WTC11 (cell line): ENCODE results near the gene ZFYVE1. TPM values are rescaled to one million over a fixed set of nuclear protein-coding genes. Genes with fewer than 3 reads are reported as not detected.
A peak's percentile ranks its signal among the peaks of the same experiment; 100 is the strongest.
"Not testable (repeated sequence)": the region's sequence is repeated elsewhere in the genome, so short reads cannot be mapped to it uniquely, and the experiment has no call there.

ENCODE experiments used
- ATAC-seq: fragments of 200-7000 bp; cut with Tn5 transposase; 2 replicates; pipeline ENCODE4 v1.10.0; 2021; ENCODE audit warnings: mild to moderate bottlenecking, moderate library complexity
- CTCF ChIA-PET: fragments of 300-600 bp; sonication (Branson Sonifier 250); formaldehyde crosslinking; loops from one replicate; lab custom pipeline; 2021; ENCODE audit warnings: antibody characterized with exemption; lab: Charles Lee
- POLR2A ChIA-PET: fragments of 350-600 bp; sonication (Branson Sonifier 250); formaldehyde crosslinking; loops from one replicate; lab custom pipeline; 2021; ENCODE audit warnings: antibody characterized with exemption; lab: Charles Lee
- DNase-seq: peaks from one replicate; pipeline ENCODE4 v3.0.0; 2021; ENCODE audit warnings: low spot score
- H3K27ac Mint-ChIP-seq: 2 replicates; pipeline ENCODE4 v1.8.0; 2021; ENCODE audit warnings: mixed read lengths
- H3K27me3 Mint-ChIP-seq: 2 replicates; pipeline ENCODE4 v1.8.0; 2021; ENCODE audit warnings: low read depth, mild to moderate bottlenecking, moderate library complexity, mixed read lengths
- H3K36me3 Mint-ChIP-seq: 2 replicates; pipeline ENCODE4 v1.8.0; 2021; ENCODE audit warnings: mixed read lengths
- H3K4me1 Mint-ChIP-seq: 2 replicates; pipeline ENCODE4 v1.8.0; 2022; ENCODE audit warnings: mixed read lengths
- H3K4me3 Mint-ChIP-seq: 2 replicates; pipeline ENCODE4 v1.8.0; 2021; ENCODE audit warnings: mild to moderate bottlenecking, moderate library complexity, mixed read lengths
- H3K9me3 Mint-ChIP-seq: 2 replicates; pipeline ENCODE4 v1.8.0; 2021; ENCODE audit warnings: mixed read lengths
- AR ChIP-seq: fragments of 250-450 bp; sonication (Bioruptor Pico); IDR thresholded peaks from 2 replicates; pipeline ENCODE4 v1.9.0; 2021; ENCODE audit warnings: mild to moderate bottlenecking
- ARID4B ChIP-seq: sonication (generic); formaldehyde crosslinking; IDR thresholded peaks from 2 replicates; pipeline ENCODE4 v1.8.0; 2023; ENCODE audit warnings: missing genetic modification reagents, mild to moderate bottlenecking, borderline replicate concordance
- CDX4 ChIP-seq: fragments of 250-450 bp; sonication (Bioruptor Pico); IDR thresholded peaks from 2 replicates; pipeline ENCODE4 v1.9.0; 2021; ENCODE audit warnings: moderate library complexity, mild to moderate bottlenecking, inconsistent platforms, borderline replicate concordance
- ELF4 ChIP-seq: sonication (generic); formaldehyde crosslinking; IDR thresholded peaks from 2 replicates; pipeline ENCODE4 v1.8.1; 2022; ENCODE audit warnings: low read depth, mild to moderate bottlenecking, moderate library complexity, missing genetic modification reagents
- ESRRA ChIP-seq: sonication (generic); formaldehyde crosslinking; IDR thresholded peaks from 2 replicates; pipeline ENCODE4 v1.8.1; 2022; ENCODE audit warnings: mild to moderate bottlenecking, missing genetic modification reagents, borderline replicate concordance
- MLX ChIP-seq: sonication (generic); formaldehyde crosslinking; IDR thresholded peaks from 2 replicates; pipeline ENCODE4 v1.8.1; 2023; ENCODE audit warnings: mild to moderate bottlenecking, missing genetic modification reagents, moderate library complexity
- MYBL2 ChIP-seq: sonication (generic); formaldehyde crosslinking; IDR thresholded peaks from 2 replicates; pipeline ENCODE4 v1.8.1; 2023; ENCODE audit warnings: mild to moderate bottlenecking, moderate library complexity, missing genetic modification reagents
- PREB ChIP-seq: sonication (generic); formaldehyde crosslinking; IDR thresholded peaks from 2 replicates; pipeline ENCODE4 v1.8.1; 2022; ENCODE audit warnings: mild to moderate bottlenecking, missing genetic modification reagents, moderate library complexity, borderline replicate concordance
- PRRX2 ChIP-seq: fragments of 250-450 bp; sonication (Bioruptor Pico); IDR thresholded peaks from 2 replicates; pipeline ENCODE4 v1.8.0; 2021; ENCODE audit warnings: mild to moderate bottlenecking
- ZMAT4 ChIP-seq: fragments of 250-450 bp; sonication (Bioruptor Pico); IDR thresholded peaks from 2 replicates; pipeline ENCODE4 v1.9.0; 2021; ENCODE audit warnings: mild to moderate bottlenecking
- ZNF263 ChIP-seq: sonication (generic); formaldehyde crosslinking; IDR thresholded peaks from 2 replicates; pipeline ENCODE4 v1.8.1; 2022; ENCODE audit warnings: low read depth, mild to moderate bottlenecking, moderate library complexity, missing genetic modification reagents
- total RNA-seq: library from RNA; stranded (reverse); gene quantifications from 3 replicates; pipeline ENCODE4 v1.2.3, GENCODE V29; 2021

The ZFYVE1 gene
- total RNA-seq, 1 experiment from 2014 or later, result 12.8 TPM

GRCh38 chr14:73022051-73022450, 4.9 kb downstream of the ZFYVE1 start:
- no peak overlapping the region for H3K27ac Mint-ChIP-seq
- CTCF ChIA-PET, result no interaction called here
- TF ChIP-seq ARID4B (CRISPR knock-in tag), result no peak
- TF ChIP-seq ZNF263 (CRISPR knock-in tag), result no peak
- TF ChIP-seq MYBL2 (CRISPR knock-in tag), result no peak
- no peak for TF ChIP-seq MLX (CRISPR knock-in tag)
- TF ChIP-seq ELF4, result no peak
- no peak for TF ChIP-seq ZMAT4
- TF ChIP-seq ESRRA, result no peak
- no peak for TF ChIP-seq CDX4 (CRISPR knock-in tag)
- no peak for TF ChIP-seq PREB (CRISPR knock-in tag)
- no peak for TF ChIP-seq AR (CRISPR knock-in tag)
- TF ChIP-seq PRRX2 (CRISPR knock-in tag), result no peak
- DNase-seq, result no peak
- peaks cover 9% of the 10 kb centered on the region for H3K4me1 Mint-ChIP-seq
- H3K9me3 Mint-ChIP-seq, result no peaks in the 10 kb centered on the region
- peaks cover 16% of the 10 kb centered on the region for H3K36me3 Mint-ChIP-seq
- H3K4me3 Mint-ChIP-seq, result no peak overlapping the region
- POLR2A ChIA-PET, result no interaction called here
- no peak for ATAC-seq
- no peaks in the 10 kb centered on the region for H3K27me3 Mint-ChIP-seq

- H3K4me1 Mint-ChIP-seq, POLR2A ChIA-PET, H3K4me3 Mint-ChIP-seq, H3K27me3 Mint-ChIP-seq, H3K9me3 Mint-ChIP-seq, ATAC-seq, H3K36me3 Mint-ChIP-seq, H3K27ac Mint-ChIP-seq, DNase-seq: not testable (repeated sequence)
- CTCF ChIA-PET, result interaction anchor here (0.6 kb wide), 1 partner anchor 37 kb away, joined by 6 read pairs; no protein-coding TSS in a partner anchor
These were observed 10.9 kb downstream of the ZFYVE1 start for GRCh38 chr14:73016011-73016410.

- H3K4me3 Mint-ChIP-seq, H3K36me3 Mint-ChIP-seq, DNase-seq, H3K9me3 Mint-ChIP-seq, POLR2A ChIA-PET, CTCF ChIA-PET, ATAC-seq, H3K27me3 Mint-ChIP-seq, H3K4me1 Mint-ChIP-seq: not testable (repeated sequence)
- H3K27ac Mint-ChIP-seq, result peak overlapping the region; percentile 55; the same call in 1 of the 2 replicates
These were observed 11.4 kb downstream of the ZFYVE1 start for GRCh38 chr14:73015552-73015951.
